MCF 10A (cell line): ENCODE data around the gene NMRK2. TPM values are rescaled to one million over a fixed set of nuclear protein-coding genes. Genes with fewer than 3 reads are reported as not detected.

Source experiments
- BruUV-seq: library from RNA; stranded (reverse); fragments of 400-500 nt; replicated peaks from 2 replicates; lab custom pipeline; 2021; lab: Mats Ljungman, UMichigan
- CTCF ChIA-PET: fragments of 300-600 bp; sonication (Branson Sonifier 250); formaldehyde crosslinking; extraction: SDS; loops from one replicate; lab custom pipeline; 2021; ENCODE audit warnings: antibody characterized with exemption, inconsistent platforms; lab: Yijun Ruan, JAX
- POLR2A ChIA-PET: fragments of 300-600, 350-650 bp; sonication (Branson Sonifier 250); formaldehyde crosslinking; extraction: SDS; loops from one replicate; lab custom pipeline; 2020; ENCODE audit warnings: antibody characterized with exemption, inconsistent platforms; lab: Yijun Ruan, JAX
- DNase-seq: peaks from one replicate; pipeline ENCODE4 v3.0.0-alpha.2; 2018; ENCODE audit not compliant: unreplicated experiment
- H3K27ac Mint-ChIP-seq: one replicate; pipeline ENCODE4 v1.8.0; 2022; ENCODE audit warnings: mild to moderate bottlenecking, low read depth, mixed read lengths; ENCODE audit not compliant: unreplicated experiment
- H3K27me3 Mint-ChIP-seq: one replicate; pipeline ENCODE4 v1.8.0; 2022; ENCODE audit warnings: mixed read lengths; ENCODE audit not compliant: insufficient read depth, unreplicated experiment
- H3K36me3 Mint-ChIP-seq: one replicate; pipeline ENCODE4 v1.8.0; 2022; ENCODE audit warnings: mild to moderate bottlenecking, moderate library complexity, mixed read lengths; ENCODE audit not compliant: insufficient read depth, unreplicated experiment
- H3K4me1 Mint-ChIP-seq: one replicate; pipeline ENCODE4 v1.8.0; 2022; ENCODE audit warnings: mixed read lengths; ENCODE audit not compliant: insufficient read depth, unreplicated experiment
- H3K4me3 Mint-ChIP-seq: one replicate; pipeline ENCODE4 v1.8.0; 2022; ENCODE audit warnings: mild to moderate bottlenecking, moderate library complexity, mixed read lengths; ENCODE audit not compliant: unreplicated experiment
- H3K9me3 Mint-ChIP-seq: one replicate; pipeline ENCODE4 v1.8.0; 2022; ENCODE audit warnings: mixed read lengths; ENCODE audit not compliant: unreplicated experiment
- CTCF ChIP-seq: fragments of 200-600 bp; IDR thresholded peaks from one replicate; pipeline ENCODE4 v1.8.0; 2022; ENCODE audit warnings: antibody characterized with exemption, mild to moderate bottlenecking; ENCODE audit not compliant: unreplicated experiment
- intact Hi-C: fragments of 100-400 bp; cut with micrococcal nuclease; formaldehyde crosslinking; loops from 2 replicates; pipeline ENCODE4 v1.14.1; 2022
- total RNA-seq: library from RNA; stranded (reverse); gene quantifications from 2 replicates; pipeline ENCODE4 v1.2.3, GENCODE V29; 2022

The NMRK2 gene
- total RNA-seq, 1 experiment from 2014 or later: not detected

GRCh38 chr19:3959766-3960131 lies 26.9 kb downstream of the NMRK2 start:
- POLR2A ChIA-PET: interaction anchor here (0.6 to 1.2 kb wide), 2 partner anchors 9 to 13 kb away, joined by 3 to 4 read pairs; no protein-coding TSS in a partner anchor
- DNase-seq: no peak
- H3K27me3 Mint-ChIP-seq: no peaks in the 10 kb centered on the region
- CTCF ChIA-PET: interaction anchor here (0.6 kb wide), 1 partner anchor 9 kb away, joined by 8 read pairs; no protein-coding TSS in a partner anchor
- no TSS peak for BruUV-seq
- H3K9me3 Mint-ChIP-seq: no peaks in the 10 kb centered on the region
- H3K36me3 Mint-ChIP-seq: peaks cover 74% of the 10 kb centered on the region
- H3K4me1 Mint-ChIP-seq: no peaks in the 10 kb centered on the region
- intact Hi-C loops: no loop called here
- H3K27ac Mint-ChIP-seq: no peak overlapping the region
- TF ChIP-seq CTCF: no peak
- no peak overlapping the region for H3K4me3 Mint-ChIP-seq

GRCh38 chr19:3961007-3961406 lies 28.1 kb downstream of the NMRK2 start:
- DNase-seq: no peak
- H3K36me3 Mint-ChIP-seq: peaks cover 79% of the 10 kb centered on the region
- intact Hi-C loops: no loop called here
- no peak for TF ChIP-seq CTCF
- H3K9me3 Mint-ChIP-seq: no peaks in the 10 kb centered on the region
- CTCF ChIA-PET: no interaction called here
- POLR2A ChIA-PET: no interaction called here
- no peaks in the 10 kb centered on the region for H3K27me3 Mint-ChIP-seq
- H3K4me1 Mint-ChIP-seq: no peaks in the 10 kb centered on the region
- no peak overlapping the region for H3K27ac Mint-ChIP-seq
- BruUV-seq: no TSS peak
- H3K4me3 Mint-ChIP-seq: no peak overlapping the region

GRCh38 chr19:3963458-3964255 lies 30.8 kb downstream of the NMRK2 start:
- CTCF ChIA-PET: interaction anchor here (0.6 to 1.1 kb wide), 2 partner anchors 73 to 659 kb away, joined by 3 read pairs; no protein-coding TSS in a partner anchor
- peaks cover 73% of the 10 kb centered on the region for H3K36me3 Mint-ChIP-seq
- TF ChIP-seq CTCF: no peak

GRCh38 chr19:3964256-3965194 lies 31.7 kb downstream of the NMRK2 start:
- intact Hi-C loops: no loop called here
- H3K36me3 Mint-ChIP-seq: peaks cover 81% of the 10 kb centered on the region
- no peak overlapping the region for H3K27ac Mint-ChIP-seq

More at GRCh38 chr19:3963458-3964255, 30.8 kb downstream of the NMRK2 start:
- H3K4me1 Mint-ChIP-seq: peaks cover 4% of the 10 kb centered on the region
- H3K4me3 Mint-ChIP-seq: no peak overlapping the region
- intact Hi-C loops: no loop called here
- POLR2A ChIA-PET: no interaction called here
- H3K27ac Mint-ChIP-seq: no peak overlapping the region
- no peaks in the 10 kb centered on the region for H3K27me3 Mint-ChIP-seq
- BruUV-seq: no TSS peak
- DNase-seq: no peak
- no peaks in the 10 kb centered on the region for H3K9me3 Mint-ChIP-seq

More at GRCh38 chr19:3964256-3965194, 31.7 kb downstream of the NMRK2 start:
- Mint-ChIP-seq H3K4me3 (no peak overlapping the region), H3K4me1 (peaks cover 10% of the 10 kb centered on the region), H3K27me3 (no peaks in the 10 kb centered on the region), H3K9me3 (no peaks in the 10 kb centered on the region)
- no TSS peak for BruUV-seq
- CTCF ChIA-PET: interaction anchor here (0.6 to 1.1 kb wide), 2 partner anchors 74 to 660 kb away, joined by 3 read pairs; no protein-coding TSS in a partner anchor
- POLR2A ChIA-PET: no interaction called here
- TF ChIP-seq CTCF: no peak
- no peak for DNase-seq
